Hematopoietic multipotent progenitor cell treated with erythropoietin and hydrocortisone succinate and interleukin-3 and kit ligand, for 6 days (in vitro differentiated cells): ENCODE measurements around the gene NFYB.
"Not testable (repeated sequence)": the region's sequence is repeated elsewhere in the genome, so short reads cannot be mapped to it uniquely, and the experiment has no call there.

Experiments used
- DNase-seq: peaks from one replicate; pipeline ENCODE4 v3.0.0-alpha.2; 2015

Gene NFYB

DNA sequence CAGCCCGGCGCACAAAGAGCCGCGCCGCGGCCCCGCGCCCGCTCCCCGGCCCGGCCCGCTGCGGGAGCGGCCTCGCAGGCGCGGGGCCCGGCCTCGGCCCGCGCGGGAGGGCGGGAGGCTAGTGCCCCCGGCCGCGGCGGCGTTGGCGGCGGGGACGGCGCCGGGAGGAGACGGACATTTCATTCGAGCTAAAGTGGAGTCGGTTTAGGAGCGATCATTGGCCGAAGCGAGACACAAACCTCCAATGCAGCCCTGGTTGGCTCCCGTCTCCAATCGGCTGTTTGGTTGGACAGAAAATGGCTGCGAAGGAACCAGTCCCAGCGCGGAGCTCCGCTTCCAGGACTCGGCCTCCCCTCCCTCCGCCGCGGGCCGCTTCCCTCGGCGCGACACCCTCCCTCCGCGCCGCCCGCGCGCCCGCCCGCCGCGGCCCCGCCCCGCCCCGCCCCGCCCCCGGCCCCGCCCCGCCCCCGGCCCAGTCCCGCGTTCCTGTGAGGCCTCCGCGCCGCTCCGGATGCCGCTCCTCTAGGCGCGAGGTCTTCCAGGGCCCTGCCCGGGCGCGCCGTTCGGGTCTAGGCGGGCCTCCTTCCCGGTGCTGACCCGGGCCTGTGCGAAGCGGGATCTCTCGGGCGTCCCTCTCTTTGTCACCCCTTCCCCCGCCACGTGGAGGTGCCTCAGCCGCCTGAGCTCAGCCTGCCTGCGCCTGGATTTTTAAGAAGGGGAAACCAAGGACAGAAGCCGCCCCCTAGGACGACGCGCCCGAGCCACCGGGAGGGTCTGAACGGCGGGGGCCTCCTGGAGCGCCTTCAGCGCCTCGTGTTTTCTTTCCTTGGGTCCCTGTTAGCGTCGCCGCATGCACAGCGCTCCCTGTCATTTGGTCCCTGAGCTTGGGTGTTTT lies at the start of gene NFYB:
NFYB (minus strand) TSS at position 309 of the 895 bp plus-strand sequence. CDS start 2,757 bp downstream, outside the sequence.
- DNase-seq, result peak; percentile 99

DNA sequence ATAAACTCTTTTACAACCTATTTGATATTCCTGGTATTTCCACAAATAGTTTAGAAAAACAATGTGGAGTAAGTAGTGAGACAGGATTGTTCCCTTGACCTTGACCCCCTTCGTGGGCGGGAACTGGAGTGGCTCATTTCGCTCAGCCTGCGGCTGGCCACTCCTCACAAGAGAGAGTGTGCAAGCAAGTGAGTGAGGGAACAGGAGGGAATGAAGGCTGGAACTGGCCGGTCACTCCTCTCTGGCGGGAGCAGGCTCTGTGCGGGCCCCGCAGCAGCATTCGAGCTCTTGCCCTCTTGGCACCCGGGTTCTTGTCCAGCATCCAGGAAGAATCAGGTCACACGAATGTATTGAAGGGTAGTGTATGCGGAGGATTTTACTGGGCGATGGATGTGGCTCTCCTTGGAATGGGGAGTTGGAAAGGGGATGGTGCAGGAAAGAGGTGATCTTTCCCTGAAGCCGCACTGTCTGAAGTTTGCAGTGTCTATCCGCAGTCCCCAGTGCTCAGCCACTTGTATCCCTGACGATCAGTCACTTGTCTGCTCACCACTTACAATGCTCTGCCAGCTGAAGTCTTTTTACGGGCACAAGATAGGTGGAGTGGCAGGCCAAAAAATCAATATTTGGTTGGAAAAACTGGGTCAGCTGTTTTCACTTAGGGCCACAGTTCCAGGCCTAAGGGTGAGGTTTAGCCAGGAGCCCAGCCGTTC lies 49.6 kb upstream of the NFYB start:
- no peak for DNase-seq

DNA sequence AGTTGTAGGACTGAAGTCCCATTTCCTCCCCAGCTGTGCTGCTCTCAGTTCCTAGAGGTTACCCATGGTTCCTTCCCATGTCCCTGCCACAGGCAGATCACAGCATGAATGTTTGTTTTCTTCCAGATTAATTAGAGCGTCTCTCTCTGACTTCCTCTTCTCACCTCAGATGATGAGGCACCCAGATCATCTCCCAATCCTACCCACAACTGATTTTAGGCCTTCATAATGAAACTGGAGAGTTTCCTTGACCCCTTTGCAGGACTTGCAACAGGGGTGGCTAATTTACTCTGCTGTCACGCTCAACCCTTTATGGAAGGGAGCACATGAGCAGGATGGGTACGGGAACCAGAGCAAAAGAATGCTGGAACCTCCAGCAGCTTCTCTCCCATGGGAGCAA lies 45.4 kb upstream of the NFYB start:
- no peak for DNase-seq

DNA sequence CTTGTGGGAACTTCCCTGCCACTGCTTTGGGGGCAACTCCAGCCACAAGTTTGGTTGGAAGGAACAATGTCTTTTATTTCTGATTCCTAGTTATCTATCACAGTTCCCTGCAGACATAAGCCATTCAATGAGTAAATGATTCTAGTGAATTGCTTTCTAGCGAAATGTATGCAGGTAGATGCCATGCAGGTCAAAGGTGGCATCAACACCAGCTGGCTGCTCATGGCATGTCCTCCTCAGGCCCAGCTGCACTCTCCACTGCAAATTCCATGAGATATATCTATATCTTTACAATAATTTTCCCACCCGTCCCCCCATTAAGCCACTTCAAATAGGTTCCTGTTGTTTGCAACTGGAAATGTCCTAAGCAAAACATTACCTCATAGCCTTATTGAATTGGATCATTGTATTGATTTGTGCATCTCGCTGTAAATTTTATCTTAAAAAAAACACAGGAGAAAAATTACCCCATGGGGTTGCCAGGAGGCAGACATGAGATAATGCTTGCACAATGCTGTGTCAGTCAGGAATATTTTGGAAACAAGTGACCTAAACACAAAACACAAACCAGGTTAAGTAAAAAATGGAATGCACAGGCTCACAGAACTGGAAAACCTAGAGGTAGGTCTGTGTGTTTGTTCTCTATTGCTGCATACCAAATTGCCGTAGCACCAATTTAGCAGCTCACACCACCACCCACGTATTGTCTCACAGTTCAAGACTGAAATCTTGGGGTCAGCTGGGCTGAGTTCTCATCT lies 44.8 kb upstream of the NFYB start:
- DNase-seq, result no peak

DNA sequence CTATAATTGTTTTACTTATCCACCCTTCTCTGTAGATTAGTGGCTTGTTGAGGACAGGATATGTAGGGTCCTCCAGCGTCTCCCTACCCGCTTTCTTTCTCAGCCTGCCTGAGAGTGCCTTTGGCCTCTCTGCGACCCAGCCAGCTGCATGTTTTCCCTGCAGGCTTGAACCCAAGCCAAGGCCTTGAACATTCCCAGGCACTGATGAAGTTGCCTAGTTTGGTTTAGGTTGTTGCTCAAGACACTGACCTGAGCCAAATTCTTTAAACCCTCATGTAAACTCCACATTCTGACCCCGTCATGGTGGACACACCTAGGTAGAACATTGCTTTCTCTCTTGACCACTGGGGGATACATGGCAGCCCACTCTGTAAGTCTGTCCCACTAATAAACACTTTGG lies 44.1 kb upstream of the NFYB start:
- DNase-seq, result no peak

DNA sequence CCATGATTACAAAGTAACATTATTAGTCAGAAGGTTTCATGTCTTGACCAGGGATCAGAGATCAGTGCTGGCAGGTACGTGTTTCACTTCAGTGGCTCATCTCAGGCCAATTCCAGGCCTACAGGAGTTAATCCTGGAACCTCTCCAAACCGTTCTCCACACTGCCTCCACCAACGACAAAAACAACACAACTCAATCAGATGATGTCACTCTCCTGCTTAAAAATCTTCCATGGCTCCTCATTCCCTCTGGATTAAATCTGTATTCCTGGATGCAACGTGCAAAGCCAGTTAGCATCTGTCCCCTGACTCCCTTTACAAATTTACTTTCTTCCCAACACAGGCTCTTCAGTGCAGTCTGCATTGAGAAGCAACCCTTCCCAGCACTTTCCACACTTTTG lies 43.3 kb upstream of the NFYB start:
- no peak for DNase-seq

DNA sequence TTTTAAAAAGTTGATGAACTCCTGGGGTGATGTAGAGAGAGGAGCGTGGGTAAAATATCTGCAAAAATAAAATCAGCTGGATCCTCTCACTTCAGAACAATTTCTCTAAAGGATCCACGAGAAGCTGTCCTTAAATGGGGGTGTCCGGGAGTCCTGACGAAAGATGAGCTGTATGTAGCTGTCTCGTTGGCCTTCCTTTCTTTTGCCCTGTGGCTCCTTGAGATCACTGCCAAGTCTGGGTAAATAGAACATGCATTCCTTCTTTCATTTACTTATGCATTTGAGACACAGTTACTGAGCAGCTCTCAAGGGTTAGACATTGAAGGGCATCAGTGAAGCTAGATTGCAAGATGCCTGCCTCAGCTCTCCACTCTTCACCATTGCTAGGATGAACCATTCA lies 42.4 kb upstream of the NFYB start:
- no peak for DNase-seq

DNA sequence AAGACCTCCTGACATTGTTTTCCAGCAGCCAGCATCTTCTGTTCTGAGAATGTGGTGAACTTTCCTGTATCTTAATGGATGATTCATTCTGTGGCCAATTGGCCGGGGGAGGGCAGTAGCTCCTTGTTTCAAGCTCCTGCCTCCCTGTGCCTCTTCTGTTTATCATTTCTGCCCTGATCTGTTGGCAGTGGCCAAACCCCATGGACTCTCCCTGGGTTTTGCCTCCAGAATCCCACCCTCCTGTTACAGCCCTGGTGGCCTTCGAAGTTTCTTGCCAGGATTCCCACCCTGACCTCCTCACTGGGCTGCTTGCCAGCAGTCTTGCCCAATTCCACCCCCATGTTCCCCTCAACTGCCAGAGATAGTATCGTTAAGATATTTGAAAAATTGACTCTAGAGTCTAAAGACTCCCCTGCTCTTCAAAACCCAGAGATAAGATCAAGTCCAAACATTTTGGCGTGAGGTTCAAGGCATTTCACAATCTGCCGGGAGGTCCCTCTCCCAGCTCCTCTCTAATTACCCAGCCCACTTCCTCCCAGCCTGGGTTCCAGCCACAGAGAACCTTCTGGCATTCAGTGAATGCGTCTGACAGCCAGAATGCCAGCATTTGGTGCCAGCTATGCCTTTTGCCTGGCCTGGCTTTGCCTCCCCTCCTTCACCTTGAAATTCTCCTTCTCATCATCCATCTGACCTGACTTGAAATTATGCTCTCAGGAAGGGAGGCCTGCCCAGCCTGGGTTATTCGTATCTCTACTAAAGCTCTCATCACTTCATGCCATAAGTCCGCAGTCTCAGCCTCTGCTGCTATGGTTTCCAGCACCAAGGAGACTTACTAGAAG lies 39.9 kb upstream of the NFYB start:
- DNase-seq, result peak; percentile 85

DNA sequence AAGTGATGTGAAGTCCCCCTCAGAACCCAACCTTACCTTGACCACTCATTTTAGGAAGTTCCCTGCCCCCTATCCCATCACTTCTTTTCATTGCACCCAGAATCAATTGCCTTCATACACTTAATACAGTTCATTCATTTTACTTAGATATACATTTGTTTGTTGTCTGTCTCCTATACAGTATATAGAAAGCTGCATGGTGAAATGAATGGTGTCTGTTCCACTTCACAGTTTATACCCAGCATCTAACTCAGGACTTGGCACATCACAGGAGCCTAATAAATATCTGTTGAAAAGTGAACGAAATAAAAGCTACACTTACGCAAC lies 39.3 kb upstream of the NFYB start:
- DNase-seq, result no peak

DNA sequence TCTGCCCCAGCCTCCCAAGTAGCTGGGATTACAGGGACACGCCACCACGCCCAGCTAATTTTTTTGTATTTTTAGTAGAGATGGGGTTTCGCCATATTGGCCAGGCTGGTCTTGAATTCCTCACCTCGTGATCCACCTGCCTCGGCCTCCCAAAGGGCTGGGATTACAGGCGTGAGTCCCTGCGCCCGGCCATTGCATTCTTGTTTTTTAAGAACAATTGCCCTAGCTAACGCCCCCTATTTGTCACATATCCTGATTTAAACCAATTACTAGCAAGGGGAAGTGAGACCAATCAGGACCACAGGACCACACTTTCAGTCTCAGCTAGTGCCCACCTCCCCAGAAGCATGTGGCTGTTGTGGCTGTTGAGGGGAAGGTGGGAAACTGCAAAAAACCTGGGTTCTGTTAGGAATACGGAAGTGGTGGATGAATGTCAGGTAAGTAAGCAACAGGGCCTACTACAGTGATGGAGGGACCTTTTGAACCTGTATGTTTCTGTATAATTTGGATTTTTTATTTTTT lies 37.8 kb upstream of the NFYB start:
- no peak for DNase-seq

DNA sequence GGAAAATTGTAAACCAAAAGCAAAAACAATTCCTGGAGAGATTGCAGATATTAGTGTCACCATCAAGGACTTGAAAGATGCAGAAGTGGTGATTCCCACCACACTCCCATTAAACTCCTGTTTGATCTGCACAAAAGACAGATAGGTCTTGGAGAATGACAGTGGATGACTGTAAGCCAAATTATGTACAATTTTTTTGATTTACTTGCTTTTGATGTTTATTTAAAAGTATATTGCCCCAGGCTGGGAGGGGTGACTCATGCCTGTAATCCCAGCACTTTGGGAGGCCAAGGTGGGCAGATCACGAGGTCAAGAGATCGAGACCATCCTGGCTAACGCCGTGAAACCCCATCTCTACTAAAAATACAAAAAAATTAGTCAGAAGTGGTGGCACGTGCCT lies 35.8 kb upstream of the NFYB start:
- DNase-seq, result not testable (repeated sequence)

DNA sequence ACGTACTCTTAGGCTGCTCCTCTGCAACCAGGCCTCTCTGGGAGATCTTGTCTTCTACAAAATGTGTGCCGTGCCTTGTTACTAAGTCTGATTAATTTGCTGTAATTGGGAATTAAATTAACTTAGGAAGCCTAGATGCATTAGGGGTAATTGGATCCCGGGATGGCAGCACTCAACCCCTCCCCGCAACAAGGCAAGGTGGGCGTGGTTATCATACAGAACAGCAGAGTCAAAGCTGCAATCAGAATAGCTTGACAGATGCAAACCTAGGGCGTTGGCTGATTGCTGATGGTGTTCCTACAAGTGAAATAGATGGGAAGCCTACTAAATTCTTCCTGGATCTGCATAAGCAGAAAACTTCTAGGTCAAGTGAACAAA lies 34.5 kb upstream of the NFYB start:
- DNase-seq, result no peak

DNA sequence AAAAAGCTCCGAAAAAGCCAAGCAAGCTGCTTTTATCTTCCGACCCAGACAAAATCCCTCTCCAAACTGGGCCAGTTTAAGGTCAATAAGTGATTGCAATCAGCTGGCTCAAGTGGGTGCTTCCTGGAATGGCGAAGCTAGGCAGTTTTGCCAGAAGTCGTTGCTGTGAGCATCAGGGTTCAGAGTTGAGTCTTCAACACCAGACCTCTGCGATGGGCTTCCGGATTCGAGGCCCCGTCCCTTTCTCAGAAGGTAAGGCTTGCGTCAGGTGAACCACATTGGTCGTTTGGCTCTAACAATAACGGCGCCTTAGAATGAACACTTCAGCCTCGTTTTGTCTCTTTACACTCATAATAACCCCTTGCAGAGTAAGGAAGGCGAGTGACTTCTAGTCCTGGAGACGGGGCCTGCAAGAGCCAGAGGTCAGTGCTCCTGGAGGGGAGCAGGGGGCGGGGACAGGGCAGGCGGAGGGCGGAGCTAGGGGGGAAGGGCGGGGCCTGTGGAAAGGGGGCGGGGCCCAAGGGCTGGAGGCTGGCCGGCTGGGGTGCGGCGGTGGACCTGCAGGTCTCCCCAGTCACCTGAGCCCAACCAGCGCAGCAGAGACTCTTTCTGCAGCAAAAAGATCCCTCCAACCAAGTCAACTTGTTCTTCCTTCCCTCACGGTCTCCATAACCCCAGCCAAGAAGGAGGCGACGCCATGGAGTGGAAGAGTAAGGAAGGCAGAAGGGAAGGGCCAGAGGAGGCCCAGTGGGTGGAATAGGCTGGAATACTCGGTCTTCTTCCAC lies 34.0 kb upstream of the NFYB start:
- no peak for DNase-seq

DNA sequence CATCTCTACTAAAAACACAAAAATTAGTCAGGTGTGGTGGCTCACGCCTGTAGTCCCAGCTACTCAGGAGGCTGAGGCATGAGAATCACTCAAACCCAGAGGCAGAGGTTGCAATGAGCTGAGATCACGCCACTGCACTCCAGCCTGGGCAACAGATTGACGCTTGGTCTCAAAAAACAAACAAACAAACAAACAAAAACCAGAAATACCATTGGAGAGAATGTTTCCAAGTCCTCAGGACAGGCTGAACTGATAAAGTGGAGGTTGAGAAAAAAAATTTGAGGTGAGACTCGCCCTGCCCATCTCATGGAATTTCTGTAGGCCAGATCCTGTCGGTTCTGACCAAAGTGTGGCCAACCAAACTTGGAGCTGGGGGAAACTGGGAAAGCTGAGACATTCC lies 30.6 kb upstream of the NFYB start:
- no peak for DNase-seq

DNA sequence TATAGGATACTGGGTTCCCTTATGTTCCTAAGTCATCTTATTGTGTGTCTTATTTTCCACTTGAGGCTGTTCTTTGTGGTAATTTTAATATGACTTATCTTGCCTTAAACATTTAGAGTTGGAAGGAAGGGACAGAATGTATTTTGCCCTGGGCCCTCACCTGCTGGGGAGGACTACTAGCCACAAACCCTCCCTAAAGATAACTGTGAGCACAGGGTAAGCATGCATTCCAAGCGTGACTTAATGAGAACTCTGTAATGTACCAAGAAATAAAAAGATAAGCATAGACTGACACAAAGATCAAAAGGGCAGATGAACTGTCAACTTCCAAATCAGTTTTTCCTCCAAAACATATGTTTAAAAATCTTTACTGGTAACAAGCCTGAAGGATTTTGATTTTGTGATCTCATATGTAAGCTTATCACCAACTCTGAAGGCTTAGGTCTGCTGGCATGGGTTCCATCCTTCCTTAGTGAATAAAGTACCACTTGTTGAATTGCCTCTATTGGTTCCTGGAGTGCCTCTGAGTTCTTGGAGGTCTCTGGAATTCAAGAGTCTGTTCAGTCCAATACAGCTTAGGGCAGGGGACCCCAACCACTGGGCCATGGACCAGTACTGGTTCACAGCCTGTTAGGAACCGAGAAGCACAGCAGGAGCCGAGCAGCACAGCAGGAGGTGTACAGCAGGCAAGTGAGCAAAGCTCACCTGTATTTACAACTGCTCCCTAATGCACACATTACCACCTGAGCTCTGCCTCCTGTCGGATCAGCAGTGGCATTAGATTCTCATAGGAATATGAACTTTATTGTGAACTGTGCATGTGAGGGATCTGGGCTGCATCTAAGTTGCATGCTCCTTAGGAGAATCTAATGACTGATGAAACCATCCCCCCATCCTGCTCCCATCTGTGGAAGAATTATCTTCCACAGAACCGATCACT lies 29.8 kb upstream of the NFYB start:
- DNase-seq, result no peak

DNA sequence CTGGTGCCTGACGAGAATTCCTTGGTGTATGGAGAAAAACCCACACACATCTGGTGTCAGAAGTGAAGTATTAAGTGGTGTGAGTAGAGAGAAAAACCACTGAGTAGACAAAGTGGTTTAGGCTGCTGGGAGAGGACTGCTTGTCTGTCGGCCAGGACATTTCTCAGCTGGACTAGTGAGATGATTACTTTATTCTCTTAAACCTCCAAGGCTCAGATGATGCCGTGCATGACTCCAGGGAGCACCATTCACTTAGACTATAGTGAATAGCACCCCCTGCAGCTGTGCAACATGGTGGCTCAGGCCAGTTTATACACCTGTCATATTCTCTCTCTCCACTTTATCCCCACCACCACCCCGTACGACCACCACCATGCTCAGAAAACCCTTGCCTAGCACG lies 28.5 kb upstream of the NFYB start:
- no peak for DNase-seq

DNA sequence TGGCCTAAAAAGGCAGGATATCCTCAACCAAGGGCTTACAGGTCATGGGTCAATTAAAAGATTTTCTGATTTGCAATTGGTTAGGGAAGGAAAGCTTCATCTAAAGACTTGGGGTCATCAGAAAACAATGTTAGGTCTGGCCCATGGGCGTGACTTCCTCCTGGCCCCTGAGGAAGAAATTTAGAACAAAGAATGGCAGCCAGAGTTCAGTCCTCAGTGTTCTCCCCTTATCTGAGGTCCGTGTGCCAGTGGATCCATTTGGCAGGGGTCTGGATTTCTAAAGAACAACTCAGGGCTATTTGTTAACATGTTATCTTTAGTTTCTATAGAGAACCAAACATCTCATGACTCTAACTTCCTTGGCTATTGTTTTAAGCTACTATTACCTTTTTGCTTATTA lies 27.8 kb upstream of the NFYB start:
- DNase-seq, result no peak

DNA sequence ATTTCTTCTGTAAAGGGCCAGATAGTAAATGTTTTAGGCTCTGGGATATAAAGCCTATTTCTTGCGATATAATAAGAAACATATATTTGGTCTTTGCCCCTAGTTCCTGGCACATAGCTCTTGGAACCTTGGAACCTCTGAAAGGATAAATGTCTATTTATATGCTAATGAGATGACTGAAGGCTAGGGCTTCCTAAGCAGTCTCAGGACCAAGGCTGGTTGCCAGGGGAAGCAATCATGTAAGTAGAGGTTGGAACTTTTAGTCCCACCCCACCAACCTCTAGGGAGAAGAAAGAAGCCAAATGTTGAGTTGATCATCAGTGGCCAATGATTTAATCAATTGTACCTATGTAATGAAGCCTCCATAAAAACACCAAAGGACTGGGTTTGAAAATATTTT lies 26.6 kb upstream of the NFYB start:
- DNase-seq, result no peak

DNA sequence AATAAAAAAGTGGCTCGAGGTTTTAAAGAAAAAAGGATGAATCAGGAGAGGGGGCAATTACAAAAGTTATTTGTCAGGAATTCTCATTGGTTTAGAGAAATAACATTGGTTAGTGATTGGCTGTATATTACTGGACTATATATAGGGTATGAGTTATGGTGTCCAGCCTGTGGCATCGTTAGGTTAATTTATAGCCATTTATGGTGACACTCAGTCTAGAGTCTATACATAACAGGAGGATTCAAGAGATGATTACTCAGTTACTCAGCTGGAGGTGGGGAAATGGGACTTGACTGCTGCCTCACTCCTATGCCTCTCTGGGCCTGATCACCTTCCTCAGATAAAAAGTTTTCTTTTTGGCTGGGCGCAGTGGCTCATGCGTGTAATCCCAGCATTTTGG lies 25.6 kb upstream of the NFYB start:
- DNase-seq, result no peak

DNA sequence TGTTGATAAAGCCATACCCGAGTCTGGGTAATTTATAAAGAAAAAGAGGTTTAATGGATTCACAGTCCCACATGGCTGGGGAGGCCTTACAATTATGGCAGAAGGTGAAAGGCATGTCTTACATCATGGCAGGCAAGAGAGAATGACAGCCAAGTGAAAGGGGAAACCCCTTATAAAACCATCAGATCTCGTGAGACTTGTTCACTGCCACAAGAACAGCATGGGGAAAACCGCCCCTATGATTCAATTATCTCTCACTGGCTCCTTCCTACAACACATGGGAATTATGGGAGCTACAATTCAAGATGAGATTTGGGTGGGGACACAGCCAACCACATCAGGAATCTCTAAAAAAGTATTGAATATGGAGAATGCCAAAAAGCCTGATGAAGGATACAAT lies 25.0 kb upstream of the NFYB start:
- not testable (repeated sequence) for DNase-seq
